Thoracic aorta (tissue), 2 donors: Measurements from ENCODE around the gene HOXD4. TPM values are rescaled to one million over a fixed set of nuclear protein-coding genes. Genes with fewer than 3 reads are reported as not detected.

Experiments used
- ATAC-seq: fragments of 150-250 bp; one replicate; pipeline ENCODE4 v1.8.0; 2017; ENCODE audit warnings: low read depth; ENCODE audit not compliant: insufficient number of reproducible peaks, low FRiP score
- DNase-seq: peaks from one replicate; pipeline ENCODE4 v3.0.0-alpha.2; 2020; ENCODE audit warnings: low spot score
- H3K27ac ChIP-seq, 2 donors: fragments of 200-600 bp; sonication (generic); 1 replicate in 1 of 2; 2 replicates in 1 of 2; pipeline ENCODE4 v1.5.1; 2016; ENCODE audit warnings: mild to moderate bottlenecking in 2 of 2, moderate library complexity in 2 of 2
- H3K27me3 ChIP-seq: fragments of 200-600 bp; sonication (generic); replicated peaks from 2 replicates; pipeline ENCODE4 v1.6.0; 2016; ENCODE audit warnings: mild to moderate bottlenecking; ENCODE audit not compliant: insufficient read depth
- H3K36me3 ChIP-seq: fragments of 200-600 bp; sonication (generic); one replicate; pipeline ENCODE4 v1.5.1; 2016
- H3K4me1 ChIP-seq, 2 donors: fragments of 200-600 bp; sonication (generic); 1 replicate in 1 of 2; 2 replicates in 1 of 2; pipeline versions ENCODE4 v1.5.1 to v1.6.0; 2016; ENCODE audit warnings: low read depth in 2 of 2, mild to moderate bottlenecking in 1 of 2; ENCODE audit not compliant: control insufficient read depth in 1 of 2
- H3K4me3 ChIP-seq: fragments of 200-600 bp; sonication (generic); 2 replicates; pipeline ENCODE4 v1.5.1; 2016; ENCODE audit warnings: mild to moderate bottlenecking
- H3K9me3 ChIP-seq: fragments of 200-600 bp; sonication (generic); 2 replicates; pipeline ENCODE4 v1.5.1; 2016
- total RNA-seq, 2 donors: library from RNA; depleted of rRNA; stranded (reverse); fragments of >200 nt; gene quantifications; one replicate each; pipeline versions ENCODE4 v1.1.0 to v1.2.3, GENCODE V29; 2016
- TF ChIP-seq, protein P1 (sequence below): fragments of 200-600 bp; sonication (generic); IDR thresholded peaks from one replicate; pipeline ENCODE4 v1.5.1; 2019; ENCODE audit warnings: antibody characterized with exemption

The HOXD4 gene
- total RNA-seq, 2 donors from 2014 or later, result 4.8 to 9.3 TPM

- Histone ChIP-seq H3K27ac (no peak overlapping the region), H3K27me3 (no peaks in the 10 kb centered on the region), H3K36me3 (no peaks in the 10 kb centered on the region), H3K4me3 (peak overlapping the region; percentile 28), H3K4me1 (peaks cover 12 to 45% of the 10 kb centered on the region in 2 donors), H3K9me3 (no peaks in the 10 kb centered on the region)
- ATAC-seq (no peak), DNase-seq (no peak)
- TF ChIP-seq, protein P1, sequence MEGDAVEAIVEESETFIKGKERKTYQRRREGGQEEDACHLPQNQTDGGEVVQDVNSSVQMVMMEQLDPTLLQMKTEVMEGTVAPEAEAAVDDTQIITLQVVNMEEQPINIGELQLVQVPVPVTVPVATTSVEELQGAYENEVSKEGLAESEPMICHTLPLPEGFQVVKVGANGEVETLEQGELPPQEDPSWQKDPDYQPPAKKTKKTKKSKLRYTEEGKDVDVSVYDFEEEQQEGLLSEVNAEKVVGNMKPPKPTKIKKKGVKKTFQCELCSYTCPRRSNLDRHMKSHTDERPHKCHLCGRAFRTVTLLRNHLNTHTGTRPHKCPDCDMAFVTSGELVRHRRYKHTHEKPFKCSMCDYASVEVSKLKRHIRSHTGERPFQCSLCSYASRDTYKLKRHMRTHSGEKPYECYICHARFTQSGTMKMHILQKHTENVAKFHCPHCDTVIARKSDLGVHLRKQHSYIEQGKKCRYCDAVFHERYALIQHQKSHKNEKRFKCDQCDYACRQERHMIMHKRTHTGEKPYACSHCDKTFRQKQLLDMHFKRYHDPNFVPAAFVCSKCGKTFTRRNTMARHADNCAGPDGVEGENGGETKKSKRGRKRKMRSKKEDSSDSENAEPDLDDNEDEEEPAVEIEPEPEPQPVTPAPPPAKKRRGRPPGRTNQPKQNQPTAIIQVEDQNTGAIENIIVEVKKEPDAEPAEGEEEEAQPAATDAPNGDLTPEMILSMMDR, result no peak
Observed at GRCh38 chr2:176132205-176133171, 18.9 kb upstream of the HOXD4 start.

DNA sequence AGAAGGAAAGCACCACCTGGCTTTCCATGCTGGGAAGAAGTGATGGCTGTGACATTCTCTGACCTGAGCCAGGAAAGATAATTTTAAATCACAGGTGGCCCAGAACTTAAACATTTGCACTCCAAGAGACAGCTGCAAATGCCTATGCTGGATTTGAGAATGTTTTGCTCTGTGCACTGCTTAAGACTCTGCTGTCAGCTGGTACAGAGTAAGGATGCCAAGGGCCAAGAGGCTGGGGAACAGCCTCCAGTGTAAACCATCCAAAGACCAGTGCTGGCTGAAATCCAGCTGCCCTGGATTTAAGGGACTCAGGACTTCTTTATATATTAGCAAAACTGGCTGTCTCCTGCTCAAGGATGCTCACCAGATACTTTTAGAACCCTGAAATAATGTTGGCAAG, 18.0 kb upstream of the HOXD4 start:
- Histone ChIP-seq H3K4me1 (peaks cover 12 to 44% of the 10 kb centered on the region in 2 donors), H3K4me3 (no peak overlapping the region), H3K27me3 (no peaks in the 10 kb centered on the region), H3K36me3 (no peaks in the 10 kb centered on the region), H3K27ac (no peak overlapping the region), H3K9me3 (no peaks in the 10 kb centered on the region)
- no peak for DNase-seq
- TF ChIP-seq, protein P1, result no peak
- ATAC-seq, result no peak

- Histone ChIP-seq H3K36me3 (no peaks in the 10 kb centered on the region), H3K4me3 (no peak overlapping the region), H3K9me3 (no peaks in the 10 kb centered on the region), H3K27ac (no peak overlapping the region), H3K27me3 (no peaks in the 10 kb centered on the region), H3K4me1 (peaks cover 12 to 37% of the 10 kb centered on the region in 2 donors)
- TF ChIP-seq, protein P1, result no peak
- DNase-seq, result no peak
- no peak for ATAC-seq
Observed at GRCh38 chr2:176134035-176134434, 17.3 kb upstream of the HOXD4 start.

DNA sequence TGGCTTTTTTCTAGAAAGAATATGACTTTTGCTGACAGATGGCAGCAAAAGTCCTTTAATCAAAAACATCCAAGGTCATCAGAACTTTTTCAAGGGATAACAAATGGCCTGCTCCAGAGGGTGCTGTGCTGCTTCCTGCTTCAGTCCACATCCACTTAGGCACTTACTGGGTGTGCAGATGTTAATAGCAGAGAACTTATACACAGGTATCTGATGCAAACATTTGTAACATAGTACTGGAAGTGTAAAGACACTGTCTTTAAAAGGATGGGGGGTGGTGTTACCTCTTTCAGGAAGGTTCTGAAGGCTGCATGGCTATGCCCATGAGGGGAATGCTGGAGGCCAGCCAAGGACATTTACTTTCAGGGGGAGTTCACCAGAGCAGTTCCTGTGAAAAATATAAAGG, 16.3 kb upstream of the HOXD4 start:
- TF ChIP-seq, protein P1, result no peak
- peak overlapping the region in 1 of 2 donors; percentile 88 for H3K27ac ChIP-seq
- H3K27me3 ChIP-seq, result no peaks in the 10 kb centered on the region
- peaks cover 13 to 34% of the 10 kb centered on the region in 2 donors for H3K4me1 ChIP-seq
- DNase-seq (no peak), ATAC-seq (no peak)
- no peaks in the 10 kb centered on the region for H3K36me3 ChIP-seq
- no peaks in the 10 kb centered on the region for H3K9me3 ChIP-seq
- no peak overlapping the region for H3K4me3 ChIP-seq

- Histone ChIP-seq H3K4me1 (peaks cover 16 to 31% of the 10 kb centered on the region in 2 donors), H3K27me3 (no peaks in the 10 kb centered on the region)
- ATAC-seq, result no peak
Observed at GRCh38 chr2:176136374-176137251, 14.7 kb upstream of the HOXD4 start.

More at GRCh38 chr2:176136374-176137251, 14.7 kb upstream of the HOXD4 start:
- TF ChIP-seq, protein P1, result peak; percentile 9
- H3K27ac ChIP-seq, result peak overlapping the region; percentile 84 to 88
- H3K36me3 ChIP-seq, result no peaks in the 10 kb centered on the region
- no peak for DNase-seq
- no peaks in the 10 kb centered on the region for H3K9me3 ChIP-seq
- peak overlapping the region; percentile 88 for H3K4me3 ChIP-seq
